WTC11 (cell line): ENCODE data around the gene PUM1. TPM values are rescaled to one million over a fixed set of nuclear protein-coding genes. Genes with fewer than 3 reads are reported as not detected.

ENCODE experiments used
- ATAC-seq: fragments of 200-7000 bp; cut with Tn5 transposase; 2 replicates; pipeline ENCODE4 v1.10.0; 2021; ENCODE audit warnings: mild to moderate bottlenecking, moderate library complexity
- CTCF ChIA-PET: fragments of 300-600 bp; sonication (Branson Sonifier 250); formaldehyde crosslinking; loops from one replicate; lab custom pipeline; 2021; ENCODE audit warnings: antibody characterized with exemption; lab: Charles Lee
- POLR2A ChIA-PET: fragments of 350-600 bp; sonication (Branson Sonifier 250); formaldehyde crosslinking; loops from one replicate; lab custom pipeline; 2021; ENCODE audit warnings: antibody characterized with exemption; lab: Charles Lee
- DNase-seq: peaks from one replicate; pipeline ENCODE4 v3.0.0; 2021; ENCODE audit warnings: low spot score
- H3K27ac Mint-ChIP-seq: 2 replicates; pipeline ENCODE4 v1.8.0; 2021; ENCODE audit warnings: mixed read lengths
- H3K27me3 Mint-ChIP-seq: 2 replicates; pipeline ENCODE4 v1.8.0; 2021; ENCODE audit warnings: low read depth, mild to moderate bottlenecking, moderate library complexity, mixed read lengths
- H3K36me3 Mint-ChIP-seq: 2 replicates; pipeline ENCODE4 v1.8.0; 2021; ENCODE audit warnings: mixed read lengths
- H3K4me1 Mint-ChIP-seq: 2 replicates; pipeline ENCODE4 v1.8.0; 2022; ENCODE audit warnings: mixed read lengths
- H3K4me3 Mint-ChIP-seq: 2 replicates; pipeline ENCODE4 v1.8.0; 2021; ENCODE audit warnings: mild to moderate bottlenecking, moderate library complexity, mixed read lengths
- H3K9me3 Mint-ChIP-seq: 2 replicates; pipeline ENCODE4 v1.8.0; 2021; ENCODE audit warnings: mixed read lengths
- CREM ChIP-seq: sonication (generic); formaldehyde crosslinking; IDR thresholded peaks from 2 replicates; pipeline ENCODE4 v1.8.1; 2022; ENCODE audit warnings: mild to moderate bottlenecking, missing genetic modification reagents, moderate library complexity
- FOXK1 ChIP-seq: sonication (generic); formaldehyde crosslinking; IDR thresholded peaks from 2 replicates; pipeline ENCODE4 v1.8.0; 2022; ENCODE audit warnings: mild to moderate bottlenecking, moderate library complexity, missing genetic modification reagents
- FOXP1 ChIP-seq: sonication (generic); formaldehyde crosslinking; IDR thresholded peaks from 2 replicates; pipeline ENCODE4 v1.8.0; 2022; ENCODE audit warnings: missing genetic modification reagents, mild to moderate bottlenecking, moderate library complexity, borderline replicate concordance
- GRHL2 ChIP-seq: fragments of 250-450 bp; sonication (Bioruptor Pico); IDR thresholded peaks from 2 replicates; pipeline ENCODE4 v1.8.0; 2022; ENCODE audit warnings: mild to moderate bottlenecking, moderate library complexity; ENCODE audit not compliant: insufficient replicate concordance, severe bottlenecking
- GTF2I ChIP-seq: fragments of 250-450 bp; sonication (Bioruptor Pico); conservative IDR thresholded peaks from 2 replicates; pipeline ENCODE4 v1.4.0; 2021; ENCODE audit warnings: mild to moderate bottlenecking
- IRF1 ChIP-seq: sonication (generic); formaldehyde crosslinking; IDR thresholded peaks from 2 replicates; pipeline ENCODE4 v1.8.0; 2023; ENCODE audit warnings: missing genetic modification reagents
- MXD4 ChIP-seq: fragments of 250-450 bp; sonication (Bioruptor Pico); IDR thresholded peaks from 2 replicates; pipeline ENCODE4 v1.8.0; 2021; ENCODE audit warnings: mild to moderate bottlenecking, moderate library complexity, borderline replicate concordance
- MYBL2 ChIP-seq: sonication (generic); formaldehyde crosslinking; IDR thresholded peaks from 2 replicates; pipeline ENCODE4 v1.8.1; 2023; ENCODE audit warnings: mild to moderate bottlenecking, moderate library complexity, missing genetic modification reagents
- NFYB ChIP-seq: sonication (generic); formaldehyde crosslinking; conservative IDR thresholded peaks from 2 replicates; pipeline ENCODE4 v1.8.0; 2022; ENCODE audit warnings: low read depth, missing genetic modification reagents
- NR2C2 ChIP-seq: sonication (generic); formaldehyde crosslinking; IDR thresholded peaks from 2 replicates; pipeline ENCODE4 v1.8.0; 2022; ENCODE audit warnings: mild to moderate bottlenecking, missing genetic modification reagents
- RELA ChIP-seq: sonication (generic); formaldehyde crosslinking; IDR thresholded peaks from 2 replicates; pipeline ENCODE4 v1.8.1; 2022; ENCODE audit warnings: missing genetic modification reagents, mild to moderate bottlenecking, borderline replicate concordance
- SMAD3 ChIP-seq: sonication (generic); formaldehyde crosslinking; IDR thresholded peaks from 2 replicates; pipeline ENCODE4 v1.8.0; 2022; ENCODE audit warnings: missing genetic modification reagents, mild to moderate bottlenecking, borderline replicate concordance
- SOX15 ChIP-seq: fragments of 250-450 bp; sonication (Bioruptor Pico); IDR thresholded peaks from 2 replicates; pipeline ENCODE4 v1.9.0; 2021; ENCODE audit warnings: mild to moderate bottlenecking
- TEAD4 ChIP-seq: sonication (generic); formaldehyde crosslinking; IDR thresholded peaks from 2 replicates; pipeline ENCODE4 v1.8.0; 2022; ENCODE audit warnings: mild to moderate bottlenecking, missing genetic modification reagents
- ZBTB21 ChIP-seq: sonication (generic); formaldehyde crosslinking; IDR thresholded peaks from 2 replicates; pipeline ENCODE4 v1.8.1; 2023; ENCODE audit warnings: mild to moderate bottlenecking, missing genetic modification reagents, borderline replicate concordance
- ZNF219 ChIP-seq: sonication (generic); formaldehyde crosslinking; IDR thresholded peaks from 2 replicates; pipeline ENCODE4 v1.8.0; 2023; ENCODE audit warnings: missing genetic modification reagents, mild to moderate bottlenecking, borderline replicate concordance
- ZNF671 ChIP-seq: fragments of 250-450 bp; sonication (Bioruptor Pico); IDR thresholded peaks from 2 replicates; pipeline ENCODE4 v1.8.0; 2021; ENCODE audit warnings: mild to moderate bottlenecking
- total RNA-seq: library from RNA; stranded (reverse); gene quantifications from 3 replicates; pipeline ENCODE4 v1.2.3, GENCODE V29; 2021
- TF ChIP-seq, protein P1 (sequence below): sonication (generic); formaldehyde crosslinking; IDR thresholded peaks from 2 replicates; pipeline ENCODE4 v1.8.1; 2023; ENCODE audit warnings: mild to moderate bottlenecking, missing genetic modification reagents, borderline replicate concordance
- TF ChIP-seq, protein P2 (sequence below): fragments of 200-600 bp; IDR thresholded peaks from 2 replicates; pipeline ENCODE4 v1.8.0; 2022; ENCODE audit warnings: antibody characterized with exemption
- TF ChIP-seq, protein P3 (sequence below): sonication (generic); formaldehyde crosslinking; IDR thresholded peaks from 2 replicates; pipeline ENCODE4 v1.8.0; 2023; ENCODE audit warnings: mild to moderate bottlenecking, missing genetic modification reagents
- TF ChIP-seq, protein P4 (sequence below): fragments of 250-450 bp; sonication (Bioruptor Pico); IDR thresholded peaks from 2 replicates; pipeline ENCODE4 v1.9.0; 2021; ENCODE audit warnings: moderate library complexity, mild to moderate bottlenecking, inconsistent platforms, borderline replicate concordance

Gene PUM1
- total RNA-seq, 1 experiment from 2014 or later = 147 TPM

GRCh38 chr1:30957560-30958222 lies 107.8 kb downstream of the PUM1 start:
- TF ChIP-seq, protein P1, sequence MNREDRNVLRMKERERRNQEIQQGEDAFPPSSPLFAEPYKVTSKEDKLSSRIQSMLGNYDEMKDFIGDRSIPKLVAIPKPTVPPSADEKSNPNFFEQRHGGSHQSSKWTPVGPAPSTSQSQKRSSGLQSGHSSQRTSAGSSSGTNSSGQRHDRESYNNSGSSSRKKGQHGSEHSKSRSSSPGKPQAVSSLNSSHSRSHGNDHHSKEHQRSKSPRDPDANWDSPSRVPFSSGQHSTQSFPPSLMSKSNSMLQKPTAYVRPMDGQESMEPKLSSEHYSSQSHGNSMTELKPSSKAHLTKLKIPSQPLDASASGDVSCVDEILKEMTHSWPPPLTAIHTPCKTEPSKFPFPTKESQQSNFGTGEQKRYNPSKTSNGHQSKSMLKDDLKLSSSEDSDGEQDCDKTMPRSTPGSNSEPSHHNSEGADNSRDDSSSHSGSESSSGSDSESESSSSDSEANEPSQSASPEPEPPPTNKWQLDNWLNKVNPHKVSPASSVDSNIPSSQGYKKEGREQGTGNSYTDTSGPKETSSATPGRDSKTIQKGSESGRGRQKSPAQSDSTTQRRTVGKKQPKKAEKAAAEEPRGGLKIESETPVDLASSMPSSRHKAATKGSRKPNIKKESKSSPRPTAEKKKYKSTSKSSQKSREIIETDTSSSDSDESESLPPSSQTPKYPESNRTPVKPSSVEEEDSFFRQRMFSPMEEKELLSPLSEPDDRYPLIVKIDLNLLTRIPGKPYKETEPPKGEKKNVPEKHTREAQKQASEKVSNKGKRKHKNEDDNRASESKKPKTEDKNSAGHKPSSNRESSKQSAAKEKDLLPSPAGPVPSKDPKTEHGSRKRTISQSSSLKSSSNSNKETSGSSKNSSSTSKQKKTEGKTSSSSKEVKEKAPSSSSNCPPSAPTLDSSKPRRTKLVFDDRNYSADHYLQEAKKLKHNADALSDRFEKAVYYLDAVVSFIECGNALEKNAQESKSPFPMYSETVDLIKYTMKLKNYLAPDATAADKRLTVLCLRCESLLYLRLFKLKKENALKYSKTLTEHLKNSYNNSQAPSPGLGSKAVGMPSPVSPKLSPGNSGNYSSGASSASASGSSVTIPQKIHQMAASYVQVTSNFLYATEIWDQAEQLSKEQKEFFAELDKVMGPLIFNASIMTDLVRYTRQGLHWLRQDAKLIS (CRISPR knock-in tag) = no peak
- no peak for TF ChIP-seq GRHL2
- TF ChIP-seq SMAD3 (CRISPR knock-in tag) = no peak
- no peak for TF ChIP-seq ZNF219 (CRISPR knock-in tag)
- TF ChIP-seq TEAD4 (CRISPR knock-in tag) = no peak
- TF ChIP-seq ZBTB21 (CRISPR knock-in tag) = no peak
- H3K4me1 Mint-ChIP-seq = no peaks in the 10 kb centered on the region
- POLR2A ChIA-PET = no interaction called here
- CTCF ChIA-PET = no interaction called here
- ATAC-seq (no peak), DNase-seq (no peak)
- H3K4me3 Mint-ChIP-seq = no peak overlapping the region
- H3K27me3 Mint-ChIP-seq = no peaks in the 10 kb centered on the region
- H3K36me3 Mint-ChIP-seq = peaks cover 79% of the 10 kb centered on the region
- peak overlapping the region; percentile 22; the same call in 1 of the 2 replicates for H3K27ac Mint-ChIP-seq
- H3K9me3 Mint-ChIP-seq = no peaks in the 10 kb centered on the region

- Mint-ChIP-seq H3K4me3 (no peak overlapping the region), H3K9me3 (no peaks in the 10 kb centered on the region)
- CTCF ChIA-PET = no interaction called here
Observed at GRCh38 chr1:30955448-30956015, 110.0 kb downstream of the PUM1 start.

More at GRCh38 chr1:30955448-30956015, 110.0 kb downstream of the PUM1 start:
- H3K27me3 Mint-ChIP-seq = no peaks in the 10 kb centered on the region
- DNase-seq (no peak), ATAC-seq (no peak)
- no peaks in the 10 kb centered on the region for H3K4me1 Mint-ChIP-seq
- POLR2A ChIA-PET = no interaction called here
- no peak for TF ChIP-seq RELA (CRISPR knock-in tag)
- no peak for TF ChIP-seq NFYB (CRISPR knock-in tag)
- TF ChIP-seq NR2C2 = no peak
- no peak for TF ChIP-seq CREM (CRISPR knock-in tag)
- no peak for TF ChIP-seq ZNF671 (CRISPR knock-in tag)
- TF ChIP-seq FOXK1 (CRISPR knock-in tag) = no peak
- TF ChIP-seq, protein P2, sequence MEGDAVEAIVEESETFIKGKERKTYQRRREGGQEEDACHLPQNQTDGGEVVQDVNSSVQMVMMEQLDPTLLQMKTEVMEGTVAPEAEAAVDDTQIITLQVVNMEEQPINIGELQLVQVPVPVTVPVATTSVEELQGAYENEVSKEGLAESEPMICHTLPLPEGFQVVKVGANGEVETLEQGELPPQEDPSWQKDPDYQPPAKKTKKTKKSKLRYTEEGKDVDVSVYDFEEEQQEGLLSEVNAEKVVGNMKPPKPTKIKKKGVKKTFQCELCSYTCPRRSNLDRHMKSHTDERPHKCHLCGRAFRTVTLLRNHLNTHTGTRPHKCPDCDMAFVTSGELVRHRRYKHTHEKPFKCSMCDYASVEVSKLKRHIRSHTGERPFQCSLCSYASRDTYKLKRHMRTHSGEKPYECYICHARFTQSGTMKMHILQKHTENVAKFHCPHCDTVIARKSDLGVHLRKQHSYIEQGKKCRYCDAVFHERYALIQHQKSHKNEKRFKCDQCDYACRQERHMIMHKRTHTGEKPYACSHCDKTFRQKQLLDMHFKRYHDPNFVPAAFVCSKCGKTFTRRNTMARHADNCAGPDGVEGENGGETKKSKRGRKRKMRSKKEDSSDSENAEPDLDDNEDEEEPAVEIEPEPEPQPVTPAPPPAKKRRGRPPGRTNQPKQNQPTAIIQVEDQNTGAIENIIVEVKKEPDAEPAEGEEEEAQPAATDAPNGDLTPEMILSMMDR = no peak
- no peak for TF ChIP-seq SOX15 (CRISPR knock-in tag)
- TF ChIP-seq, protein P3, sequence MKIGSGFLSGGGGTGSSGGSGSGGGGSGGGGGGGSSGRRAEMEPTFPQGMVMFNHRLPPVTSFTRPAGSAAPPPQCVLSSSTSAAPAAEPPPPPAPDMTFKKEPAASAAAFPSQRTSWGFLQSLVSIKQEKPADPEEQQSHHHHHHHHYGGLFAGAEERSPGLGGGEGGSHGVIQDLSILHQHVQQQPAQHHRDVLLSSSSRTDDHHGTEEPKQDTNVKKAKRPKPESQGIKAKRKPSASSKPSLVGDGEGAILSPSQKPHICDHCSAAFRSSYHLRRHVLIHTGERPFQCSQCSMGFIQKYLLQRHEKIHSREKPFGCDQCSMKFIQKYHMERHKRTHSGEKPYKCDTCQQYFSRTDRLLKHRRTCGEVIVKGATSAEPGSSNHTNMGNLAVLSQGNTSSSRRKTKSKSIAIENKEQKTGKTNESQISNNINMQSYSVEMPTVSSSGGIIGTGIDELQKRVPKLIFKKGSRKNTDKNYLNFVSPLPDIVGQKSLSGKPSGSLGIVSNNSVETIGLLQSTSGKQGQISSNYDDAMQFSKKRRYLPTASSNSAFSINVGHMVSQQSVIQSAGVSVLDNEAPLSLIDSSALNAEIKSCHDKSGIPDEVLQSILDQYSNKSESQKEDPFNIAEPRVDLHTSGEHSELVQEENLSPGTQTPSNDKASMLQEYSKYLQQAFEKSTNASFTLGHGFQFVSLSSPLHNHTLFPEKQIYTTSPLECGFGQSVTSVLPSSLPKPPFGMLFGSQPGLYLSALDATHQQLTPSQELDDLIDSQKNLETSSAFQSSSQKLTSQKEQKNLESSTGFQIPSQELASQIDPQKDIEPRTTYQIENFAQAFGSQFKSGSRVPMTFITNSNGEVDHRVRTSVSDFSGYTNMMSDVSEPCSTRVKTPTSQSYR (CRISPR knock-in tag) = no peak
- TF ChIP-seq MXD4 (CRISPR knock-in tag) = no peak
- no peak for TF ChIP-seq FOXP1
- no peak for TF ChIP-seq GTF2I (CRISPR knock-in tag)
- TF ChIP-seq, protein P4, sequence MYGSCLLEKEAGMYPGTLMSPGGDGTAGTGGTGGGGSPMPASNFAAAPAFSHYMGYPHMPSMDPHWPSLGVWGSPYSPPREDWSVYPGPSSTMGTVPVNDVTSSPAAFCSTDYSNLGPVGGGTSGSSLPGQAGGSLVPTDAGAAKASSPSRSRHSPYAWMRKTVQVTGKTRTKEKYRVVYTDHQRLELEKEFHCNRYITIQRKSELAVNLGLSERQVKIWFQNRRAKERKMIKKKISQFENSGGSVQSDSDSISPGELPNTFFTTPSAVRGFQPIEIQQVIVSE (CRISPR knock-in tag) = no peak
- no peak for TF ChIP-seq MYBL2 (CRISPR knock-in tag)
- TF ChIP-seq IRF1 (CRISPR knock-in tag) = no peak
- no peak overlapping the region for H3K27ac Mint-ChIP-seq
- H3K36me3 Mint-ChIP-seq = peaks cover 82% of the 10 kb centered on the region
